Smooth muscle cell (in vitro differentiated cells): ENCODE results near the gene FUZ. TPM values are rescaled to one million over a fixed set of nuclear protein-coding genes. Genes with fewer than 3 reads are reported as not detected.

Experiments used
- DNase-seq: peaks from one replicate; lab custom pipeline; 2025; ENCODE audit not compliant: unreplicated experiment; lab: John Stamatoyannopoulos, UW
- H2AFZ ChIP-seq: fragments of 200-600 bp; sonication (generic); 2 replicates; pipeline ENCODE4 v1.6.0; 2016; ENCODE audit warnings: antibody characterized with exemption, low read depth, mild to moderate bottlenecking
- H3F3A ChIP-seq: fragments of 200-600 bp; sonication (generic); 2 replicates; pipeline ENCODE4 v1.6.0; 2017; ENCODE audit warnings: antibody characterized with exemption, low read depth
- H3K27ac ChIP-seq: fragments of 200-600 bp; sonication (generic); 2 replicates; pipeline ENCODE4 v1.5.1; 2016; ENCODE audit warnings: low read depth, mild to moderate bottlenecking
- H3K27me3 ChIP-seq: fragments of 200-600 bp; sonication (generic); 2 replicates; pipeline ENCODE4 v1.6.1; 2016; ENCODE audit warnings: low read depth, mild to moderate bottlenecking
- H3K36me3 ChIP-seq: fragments of 200-600 bp; sonication (generic); 2 replicates; pipeline ENCODE4 v1.5.1; 2016; ENCODE audit warnings: low read depth
- H3K4me1 ChIP-seq: fragments of 200-600 bp; sonication (generic); 2 replicates; pipeline ENCODE4 v1.5.1; 2016; ENCODE audit warnings: low read depth
- H3K4me2 ChIP-seq: fragments of 200-600 bp; sonication (generic); 2 replicates; pipeline ENCODE4 v1.6.0; 2016; ENCODE audit warnings: mild to moderate bottlenecking
- H3K4me3 ChIP-seq: fragments of 200-600 bp; sonication (generic); 2 replicates; pipeline ENCODE4 v1.5.1; 2016; ENCODE audit warnings: mild to moderate bottlenecking
- H3K79me2 ChIP-seq: fragments of 200-600 bp; sonication (generic); 2 replicates; pipeline ENCODE4 v1.6.0; 2016; ENCODE audit warnings: low read depth, mild to moderate bottlenecking
- H3K9ac ChIP-seq: fragments of 200-600 bp; sonication (generic); 2 replicates; pipeline ENCODE4 v1.6.0; 2016; ENCODE audit warnings: low read depth
- H3K9me3 ChIP-seq: fragments of 200-600 bp; sonication (generic); replicated peaks from 2 replicates; pipeline ENCODE4 v1.5.1; 2016; ENCODE audit warnings: low read depth
- H4K20me1 ChIP-seq: fragments of 200-600 bp; sonication (generic); 2 replicates; pipeline ENCODE4 v1.6.0; 2016; ENCODE audit warnings: low read depth
- WGBS: methylation state at CpG from one replicate; pipeline ENCODE4 v1.1.7; 2016; ENCODE audit warnings: low lambda C conversion rate; 5-methylcytosine and 5-hydroxymethylcytosine counted together
- polyA plus RNA-seq: library from polyadenylated mRNA; unstranded; fragments of >200 nt; fragmentation: Nextera tagmentation; extraction: Ambion mirVana; gene quantifications from 2 replicates; pipeline ENCODE4 v1.2.1, GENCODE V29; 2016
- total RNA-seq: library from RNA; depleted of rRNA; stranded (reverse); fragments of >200 nt; gene quantifications from 2 replicates; pipeline ENCODE4 v1.2.3, GENCODE V29; 2014
- TF ChIP-seq, protein P1 (sequence below): fragments of 200-600 bp; sonication (generic); IDR thresholded peaks from 2 replicates; pipeline ENCODE4 v1.5.1; 2017; ENCODE audit warnings: borderline replicate concordance, mild to moderate bottlenecking, antibody characterized with exemption; ENCODE audit not compliant: insufficient read depth, poor library complexity, severe bottlenecking

FUZ gene
- total and polyA plus RNA-seq, 2 experiments from 2014 or later, result 16.2 to 18.3 TPM

DNA sequence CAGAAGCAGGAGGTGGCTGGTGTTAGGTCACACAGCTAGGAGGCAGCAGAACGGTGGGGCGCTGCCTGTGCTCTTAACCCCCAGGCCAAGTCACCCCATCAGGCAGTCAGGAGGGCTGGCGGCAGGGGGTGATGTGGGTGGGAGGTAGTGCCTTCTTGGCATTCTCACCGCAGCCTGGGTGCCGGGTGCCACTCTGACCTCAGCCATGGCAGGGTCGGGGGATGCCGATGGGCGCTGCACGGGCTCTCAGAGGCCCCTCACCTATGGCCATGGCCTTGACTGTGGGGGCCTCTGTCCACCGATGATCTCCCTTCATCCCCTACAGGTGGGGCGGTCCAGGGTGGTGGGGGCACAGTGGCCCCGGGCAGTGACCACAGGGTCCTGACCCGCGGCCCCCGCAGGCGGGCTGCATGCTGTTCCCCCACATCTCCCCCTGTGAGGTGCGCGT is 43.5 kb upstream of the FUZ start:
- peaks cover 82% of the 10 kb centered on the region for H4K20me1 ChIP-seq
- no peaks in the 10 kb centered on the region for H3K9me3 ChIP-seq
- no peaks in the 10 kb centered on the region for H3K27me3 ChIP-seq
- TF ChIP-seq, protein P1, sequence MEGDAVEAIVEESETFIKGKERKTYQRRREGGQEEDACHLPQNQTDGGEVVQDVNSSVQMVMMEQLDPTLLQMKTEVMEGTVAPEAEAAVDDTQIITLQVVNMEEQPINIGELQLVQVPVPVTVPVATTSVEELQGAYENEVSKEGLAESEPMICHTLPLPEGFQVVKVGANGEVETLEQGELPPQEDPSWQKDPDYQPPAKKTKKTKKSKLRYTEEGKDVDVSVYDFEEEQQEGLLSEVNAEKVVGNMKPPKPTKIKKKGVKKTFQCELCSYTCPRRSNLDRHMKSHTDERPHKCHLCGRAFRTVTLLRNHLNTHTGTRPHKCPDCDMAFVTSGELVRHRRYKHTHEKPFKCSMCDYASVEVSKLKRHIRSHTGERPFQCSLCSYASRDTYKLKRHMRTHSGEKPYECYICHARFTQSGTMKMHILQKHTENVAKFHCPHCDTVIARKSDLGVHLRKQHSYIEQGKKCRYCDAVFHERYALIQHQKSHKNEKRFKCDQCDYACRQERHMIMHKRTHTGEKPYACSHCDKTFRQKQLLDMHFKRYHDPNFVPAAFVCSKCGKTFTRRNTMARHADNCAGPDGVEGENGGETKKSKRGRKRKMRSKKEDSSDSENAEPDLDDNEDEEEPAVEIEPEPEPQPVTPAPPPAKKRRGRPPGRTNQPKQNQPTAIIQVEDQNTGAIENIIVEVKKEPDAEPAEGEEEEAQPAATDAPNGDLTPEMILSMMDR, result no peak
- no peak overlapping the region for H3K4me2 ChIP-seq
- H3K27ac ChIP-seq, result no peak overlapping the region
- peaks cover 13% of the 10 kb centered on the region for H3K4me1 ChIP-seq
- H3F3A ChIP-seq, result peaks cover 38% of the 10 kb centered on the region
- no peak overlapping the region for H3K4me3 ChIP-seq
- peaks cover 36% of the 10 kb centered on the region for H3K79me2 ChIP-seq
- DNase-seq, result no peak
- H3K9ac ChIP-seq, result no peak overlapping the region
- 95% methylated on average over 15 of the region's 18 CpGs for WGBS
- H2AFZ ChIP-seq, result no peak overlapping the region
- H3K36me3 ChIP-seq, result no peaks in the 10 kb centered on the region

DNA sequence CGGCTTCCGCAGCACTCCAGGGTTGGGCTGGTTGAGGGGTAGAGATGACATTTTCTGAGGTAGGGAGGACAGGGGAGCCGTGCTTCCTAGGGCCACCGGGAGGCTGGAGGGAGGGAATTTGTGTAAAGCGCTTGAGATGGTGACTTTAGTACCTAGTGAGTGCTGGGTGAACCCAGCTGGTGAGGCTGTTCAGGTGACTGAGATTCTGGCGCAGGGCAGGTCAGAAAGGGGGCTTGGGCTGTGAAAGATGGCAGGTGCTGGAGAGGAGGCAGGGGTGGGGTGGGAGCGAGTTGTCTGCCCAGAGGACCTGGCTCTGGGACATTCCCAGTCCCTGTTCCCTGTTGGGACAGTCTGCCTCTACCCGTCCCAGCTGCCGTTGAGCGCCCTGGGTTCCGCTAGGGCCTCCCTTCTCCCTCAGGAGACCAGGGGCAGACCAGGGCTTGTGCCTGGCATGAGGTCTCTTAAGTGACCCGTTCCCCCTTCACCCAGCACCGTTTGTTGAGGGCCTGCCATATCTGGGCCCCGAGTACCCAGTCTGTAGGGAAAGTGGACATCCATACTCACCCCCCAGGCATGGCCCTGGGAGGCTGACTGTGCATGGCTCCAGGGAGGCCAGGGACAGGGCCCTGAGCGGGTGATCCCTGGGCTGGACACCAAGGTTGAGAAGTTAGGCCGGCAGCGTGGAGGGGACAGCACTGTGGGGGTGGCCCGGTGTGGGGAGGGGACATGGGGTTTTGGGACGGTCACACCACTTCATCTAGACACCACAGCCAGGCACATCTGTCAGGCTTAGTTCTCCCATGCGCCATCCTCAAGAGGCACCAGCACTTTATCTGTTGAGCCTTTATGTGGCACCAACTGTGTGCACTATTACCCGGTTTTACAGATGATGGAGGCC is 42.8 kb upstream of the FUZ start:
- peaks cover 13% of the 10 kb centered on the region for H3K4me1 ChIP-seq
- TF ChIP-seq, protein P1, result no peak
- H3K36me3 ChIP-seq, result no peaks in the 10 kb centered on the region
- peaks cover 39% of the 10 kb centered on the region for H3F3A ChIP-seq
- peaks cover 82% of the 10 kb centered on the region for H4K20me1 ChIP-seq
- whole genome bisulfite sequencing, result 87% methylated on average over 18 of the region's 21 CpGs
- peaks cover 39% of the 10 kb centered on the region for H3K79me2 ChIP-seq
- H3K4me2 ChIP-seq, result no peak overlapping the region
- no peaks in the 10 kb centered on the region for H3K9me3 ChIP-seq
- H3K27ac ChIP-seq, result no peak overlapping the region
- no peaks in the 10 kb centered on the region for H3K27me3 ChIP-seq
- H2AFZ ChIP-seq, result no peak overlapping the region
- DNase-seq, result no peak
- H3K4me3 ChIP-seq, result no peak overlapping the region
- no peak overlapping the region for H3K9ac ChIP-seq

DNA sequence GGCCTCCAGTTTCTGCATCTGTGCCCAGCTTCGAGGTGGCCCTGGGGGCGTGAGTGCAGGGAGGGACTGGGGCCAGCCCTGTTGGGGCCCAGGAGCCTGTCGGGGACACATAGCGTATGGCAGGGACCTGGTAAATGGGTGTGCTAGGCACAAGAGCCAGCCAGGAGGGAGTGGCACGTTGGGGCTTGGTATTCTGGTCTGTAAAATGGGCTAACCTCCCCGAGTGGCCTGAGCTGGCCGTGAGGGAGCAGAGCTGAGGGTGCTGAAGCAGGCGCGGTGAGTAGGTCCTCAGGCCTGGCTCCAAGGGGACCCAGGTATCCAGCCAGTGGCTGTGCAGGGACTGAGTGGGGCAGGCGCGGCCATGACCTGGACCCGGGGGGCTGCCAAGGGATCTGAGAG is 42.2 kb upstream of the FUZ start:
- H3K36me3 ChIP-seq, result no peaks in the 10 kb centered on the region
- DNase-seq, result no peak
- H4K20me1 ChIP-seq, result peaks cover 82% of the 10 kb centered on the region
- H3K27ac ChIP-seq, result no peak overlapping the region
- TF ChIP-seq, protein P1, result no peak
- no peaks in the 10 kb centered on the region for H3K9me3 ChIP-seq
- peaks cover 36% of the 10 kb centered on the region for H3F3A ChIP-seq
- H3K4me3 ChIP-seq, result no peak overlapping the region
- peaks cover 39% of the 10 kb centered on the region for H3K79me2 ChIP-seq
- H2AFZ ChIP-seq, result no peak overlapping the region
- H3K4me2 ChIP-seq, result no peak overlapping the region
- H3K9ac ChIP-seq, result no peak overlapping the region
- 94% methylated on average over 12 of the region's 12 CpGs for WGBS
- peaks cover 13% of the 10 kb centered on the region for H3K4me1 ChIP-seq
- H3K27me3 ChIP-seq, result no peaks in the 10 kb centered on the region
